ENCODE measurements around the gene FBXO47.
"Not testable (repeated sequence)": the region's sequence is repeated elsewhere in the genome, so short reads cannot be mapped to it uniquely, and the experiment has no call there.

The FBXO47 gene

GRCh38 chr17:38980490-38981217 is 13.5 kb upstream of the FBXO47 start:
- no peak for DNase-seq

GRCh38 chr17:38978180-38978579 is 11.0 kb upstream of the FBXO47 start:
- DNase-seq, result no peak

GRCh38 chr17:38976187-38976551 is 9.0 kb upstream of the FBXO47 start:
- not testable (repeated sequence) for DNase-seq

GRCh38 chr17:38970804-38971203 is 3.6 kb upstream of the FBXO47 start:
- peak in 1 of 2 experiments; percentile 16 for DNase-seq

GRCh38 chr17:38970128-38970527 is 2.9 kb upstream of the FBXO47 start:
- no peak for DNase-seq

- DNase-seq, result no peak
These were observed 2.1 kb upstream of the FBXO47 start for GRCh38 chr17:38969281-38969680.

GRCh38 chr17:38961413-38961812 is 5.8 kb downstream of the FBXO47 start:
- no peak for DNase-seq

- DNase-seq, result no peak
These were observed 6.8 kb downstream of the FBXO47 start for GRCh38 chr17:38960402-38960801.

- no peak for DNase-seq
These were observed 7.7 kb downstream of the FBXO47 start for GRCh38 chr17:38959508-38959907.

- no peak for DNase-seq
These were observed 8.4 kb downstream of the FBXO47 start for GRCh38 chr17:38958756-38959155.

GRCh38 chr17:38958326-38958725 is 8.9 kb downstream of the FBXO47 start:
- no peak for DNase-seq

- DNase-seq, result not testable (repeated sequence)
These were observed 13.4 kb downstream of the FBXO47 start for GRCh38 chr17:38953800-38954199.

GRCh38 chr17:38947189-38947588 is 20.0 kb downstream of the FBXO47 start:
- no peak for DNase-seq

GRCh38 chr17:38943607-38944006 is 23.6 kb downstream of the FBXO47 start:
- no peak for DNase-seq

- no peak for DNase-seq
These were observed 24.4 kb downstream of the FBXO47 start for GRCh38 chr17:38942696-38943334.

- no peak for DNase-seq
These were observed 26.8 kb downstream of the FBXO47 start for GRCh38 chr17:38940404-38940803.

GRCh38 chr17:38939987-38940386 is 27.2 kb downstream of the FBXO47 start:
- DNase-seq, result no peak

- not testable (repeated sequence) for DNase-seq
These were observed 33.2 kb downstream of the FBXO47 start for GRCh38 chr17:38933962-38934361.

- not testable (repeated sequence) for DNase-seq
These were observed 36.4 kb downstream of the FBXO47 start for GRCh38 chr17:38930782-38931181.

GRCh38 chr17:38926293-38927070 is 40.7 kb downstream of the FBXO47 start:
- DNase-seq, result no peak

- no peak for DNase-seq
These were observed 41.8 kb downstream of the FBXO47 start, which contains the start of gene LASP1NB for GRCh38 chr17:38925263-38925995. Gene LASP1NB, plus strand, starts transcription at chr17:38925614.

- no peak for DNase-seq
These were observed 44.5 kb downstream of the FBXO47 start for GRCh38 chr17:38922538-38923297.

Data from NCI-H526 (cell line).